Sigmoid colon (tissue), 7 donors: Measurements from ENCODE around the gene DLX5. TPM values are rescaled to one million over a fixed set of nuclear protein-coding genes. Genes with fewer than 3 reads are reported as not detected.

Experiments used
- DNase-seq: peaks from one replicate; pipeline ENCODE4 v3.0.0-alpha.2; 2019
- H3K27ac ChIP-seq, 4 donors: fragments of 200-600 bp; sonication (generic); one replicate each; pipeline ENCODE4 v1.5.1; 2016 to 2019; ENCODE audit warnings: mild to moderate bottlenecking in 1 of 4
- H3K27me3 ChIP-seq, 3 donors: fragments of 200-600 bp; sonication (generic); one replicate each; pipeline ENCODE4 v1.5.1; 2019; ENCODE audit warnings: mild to moderate bottlenecking in 1 of 3
- H3K36me3 ChIP-seq, 4 donors: fragments of 200-600 bp; sonication (generic); one replicate each; pipeline ENCODE4 v1.5.1; 2016 to 2019
- H3K4me1 ChIP-seq, 4 donors: fragments of 200-600 bp; sonication (generic); one replicate each; pipeline ENCODE4 v1.5.1; 2017 to 2019
- H3K4me3 ChIP-seq, 4 donors: fragments of 200-600 bp; sonication (generic); one replicate each; pipeline ENCODE4 v1.5.1; 2017 to 2019; ENCODE audit warnings: mild to moderate bottlenecking in 2 of 4, moderate library complexity in 1 of 4
- H3K9me3 ChIP-seq, 4 donors: fragments of 200-600 bp in 3 of 4; sonication (generic) in 3 of 4; one replicate each; pipeline versions ENCODE4 v1.5.1 to v1.6.1; 2013 to 2019
- EP300 ChIP-seq, 4 donors: sonication (generic); formaldehyde crosslinking; IDR thresholded peaks; one replicate each; pipeline ENCODE4 v1.6.1; 2017; ENCODE audit warnings: antibody characterized with exemption in 4 of 4
- POLR2A ChIP-seq, 2 donors: fragments of 450-650 bp; IDR thresholded peaks; one replicate each; pipeline ENCODE4 v1.6.1; 2016; ENCODE audit warnings: antibody characterized with exemption in 2 of 2, mild to moderate bottlenecking in 2 of 2, moderate library complexity in 2 of 2
- POLR2AphosphoS5 ChIP-seq, 4 donors: sonication (generic); formaldehyde crosslinking; IDR thresholded peaks; one replicate each; pipeline ENCODE4 v1.6.1; 2017; ENCODE audit warnings: antibody characterized with exemption in 4 of 4
- WGBS, 2 donors: extraction: QIAGEN DNeasy Blood & Tissue Kit; methylation state at CpG; one replicate each; pipeline ENCODE4 v1.1.7; 2013; 5-methylcytosine and 5-hydroxymethylcytosine counted together
- intact Hi-C: fragments of 100-400 bp; cut with DNase I; formaldehyde crosslinking; loops from one replicate; pipeline ENCODE4 v1.15.1; 2023
- polyA plus RNA-seq, 3 donors: library from polyadenylated mRNA; stranded (reverse); fragments of 200-250 nt; gene quantifications; one replicate each; pipeline ENCODE4 v1.2.3, GENCODE V29; 2013
- total RNA-seq, 4 donors: library from RNA; depleted of rRNA; stranded (reverse); fragments of >200 nt; gene quantifications; one replicate each; pipeline ENCODE4 v1.1.0, GENCODE V29; 2016
- TF ChIP-seq, protein P1 (sequence below), 4 experiments: fragments of 450-650 bp in 3 of 4; fragments of 200-600 bp in 1 of 4; IDR thresholded peaks; one replicate each; pipeline ENCODE4 v1.5.1; 2016 to 2019; ENCODE audit warnings: antibody characterized with exemption in 4 of 4, mild to moderate bottlenecking in 3 of 4, moderate library complexity in 2 of 4
- donor health status: healthy with polysubstance abuse.
- donor health status: Bipolar disorder and iron deficiency.
- donor health status: healthy.

The DLX5 gene
- total and polyA plus RNA-seq, 7 donors: 0.10 to 0.71 (median 0.41) TPM; not detected in 4

GRCh38 chr7:97025983-97026714 is 1.5 kb upstream of the DLX5 start:
- WGBS, 2 donors: 6 to 7% methylated on average over 29 of the region's 29 CpGs
- Histone ChIP-seq H3K36me3 (no peaks in the 10 kb centered on the region), H3K27me3 (peaks cover 50 to 82% (median 66%) of the 10 kb centered on the region in 3 donors), H3K4me1 (peaks cover 0 to 49% (median 42%) of the 10 kb centered on the region in 4 donors), H3K27ac (no peak overlapping the region), H3K9me3 (no peaks in the 10 kb centered on the region), H3K4me3 (peak overlapping the region in 3 of 4 donors; percentile 9 to 48 (median 38))
- DNase-seq: no peak
- intact Hi-C loops: loop anchor here (10.0 kb wide), 1 partner anchor 611 kb away; no protein-coding TSS in a partner anchor
- TF ChIP-seq POLR2AphosphoS5 (IDR thresholded peaks at IDR 0.05): peak in 1 of 4 donors; percentile 9
- TF ChIP-seq, protein P1, sequence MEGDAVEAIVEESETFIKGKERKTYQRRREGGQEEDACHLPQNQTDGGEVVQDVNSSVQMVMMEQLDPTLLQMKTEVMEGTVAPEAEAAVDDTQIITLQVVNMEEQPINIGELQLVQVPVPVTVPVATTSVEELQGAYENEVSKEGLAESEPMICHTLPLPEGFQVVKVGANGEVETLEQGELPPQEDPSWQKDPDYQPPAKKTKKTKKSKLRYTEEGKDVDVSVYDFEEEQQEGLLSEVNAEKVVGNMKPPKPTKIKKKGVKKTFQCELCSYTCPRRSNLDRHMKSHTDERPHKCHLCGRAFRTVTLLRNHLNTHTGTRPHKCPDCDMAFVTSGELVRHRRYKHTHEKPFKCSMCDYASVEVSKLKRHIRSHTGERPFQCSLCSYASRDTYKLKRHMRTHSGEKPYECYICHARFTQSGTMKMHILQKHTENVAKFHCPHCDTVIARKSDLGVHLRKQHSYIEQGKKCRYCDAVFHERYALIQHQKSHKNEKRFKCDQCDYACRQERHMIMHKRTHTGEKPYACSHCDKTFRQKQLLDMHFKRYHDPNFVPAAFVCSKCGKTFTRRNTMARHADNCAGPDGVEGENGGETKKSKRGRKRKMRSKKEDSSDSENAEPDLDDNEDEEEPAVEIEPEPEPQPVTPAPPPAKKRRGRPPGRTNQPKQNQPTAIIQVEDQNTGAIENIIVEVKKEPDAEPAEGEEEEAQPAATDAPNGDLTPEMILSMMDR (IDR thresholded peaks at IDR 0.05): no peak

DNA sequence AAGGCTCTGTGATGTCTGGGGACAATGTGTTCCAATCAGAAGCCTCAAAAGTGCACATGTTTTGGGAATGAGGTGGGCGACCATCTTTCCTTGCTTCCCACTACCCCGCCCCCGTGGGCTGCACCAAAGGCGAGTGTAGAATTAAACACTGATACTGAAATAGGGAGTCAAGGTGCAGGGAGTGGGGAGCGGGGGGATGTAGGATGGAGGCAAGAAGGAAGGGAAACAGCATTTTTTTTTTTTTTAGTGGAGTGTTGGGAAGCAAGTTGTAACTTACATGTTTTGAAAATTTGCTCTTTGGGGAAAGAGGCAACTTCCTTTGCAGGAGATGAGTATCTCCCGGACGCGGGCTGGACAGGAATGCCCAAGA is 484 bp upstream of the DLX5 start:
- no peak overlapping the region for H3K27ac ChIP-seq
- H3K4me3 ChIP-seq: peak overlapping the region; percentile 14 to 39 (median 32)
- TF ChIP-seq, protein P1 (IDR thresholded peaks at IDR 0.05): no peak
- TF ChIP-seq POLR2A (IDR thresholded peaks at IDR 0.05): no peak
- no peak for TF ChIP-seq POLR2AphosphoS5 (IDR thresholded peaks at IDR 0.05)
- no peak for TF ChIP-seq EP300 (IDR thresholded peaks at IDR 0.05)
- 9% methylated on average over 8 of the region's 8 CpGs for WGBS, 2 donors
- no peaks in the 10 kb centered on the region for H3K9me3 ChIP-seq
- H3K36me3 ChIP-seq: no peaks in the 10 kb centered on the region
- no peak for DNase-seq
- H3K27me3 ChIP-seq: peaks cover 57 to 92% (median 76%) of the 10 kb centered on the region in 3 donors
- H3K4me1 ChIP-seq: peaks cover 0 to 54% (median 47%) of the 10 kb centered on the region in 4 donors
- intact Hi-C loops: loop anchor here (10.0 kb wide), 1 partner anchor 610 kb away; no protein-coding TSS in a partner anchor

DNA sequence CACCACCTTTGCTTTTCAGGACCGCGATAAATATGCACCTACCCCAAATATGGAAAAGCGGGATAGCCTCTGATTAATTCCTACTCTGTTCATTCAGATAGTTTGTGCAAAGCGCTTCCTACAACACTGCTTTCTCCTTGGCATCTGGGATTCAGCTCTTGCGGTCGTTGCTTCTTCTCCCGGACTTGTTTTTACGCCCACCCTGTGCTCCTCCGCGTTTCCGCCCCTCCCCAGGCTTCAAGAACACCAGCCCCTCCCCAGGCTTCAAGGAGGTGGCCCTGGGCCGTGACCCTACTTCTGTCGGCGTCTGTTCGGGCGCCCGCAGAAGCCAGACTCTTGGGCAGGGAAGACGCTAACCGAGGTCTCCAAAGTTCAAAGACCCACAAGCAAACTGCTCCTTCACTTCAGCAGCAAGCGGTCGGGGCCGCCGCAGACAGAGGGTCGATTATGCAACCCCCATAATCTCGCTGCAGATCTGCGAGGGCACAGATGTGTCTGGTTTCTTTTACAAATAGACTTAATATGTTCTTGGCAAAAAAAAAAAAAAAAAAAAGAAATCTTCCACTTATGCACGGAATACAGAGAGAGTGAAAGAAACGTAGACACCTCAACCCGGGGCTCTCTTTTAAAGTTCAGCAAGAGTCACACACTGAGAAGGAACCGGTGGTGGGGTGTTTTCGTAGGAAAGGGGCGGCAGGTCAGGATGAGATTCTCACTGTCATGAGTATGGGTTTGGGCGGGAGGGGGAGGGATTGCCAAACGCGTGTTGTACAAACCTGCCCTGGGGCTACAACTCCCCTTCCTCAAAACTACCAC is 1.9 kb downstream of the DLX5 start:
- H3K27me3 ChIP-seq: peaks cover 68 to 100% (median 94%) of the 10 kb centered on the region in 3 donors
- H3K4me1 ChIP-seq: peaks cover 0 to 65% (median 56%) of the 10 kb centered on the region in 4 donors
- peak overlapping the region in 1 of 4 donors; percentile 34 for H3K4me3 ChIP-seq
- WGBS, 2 donors: 4 to 11% methylated on average over 35 of the region's 35 CpGs
- TF ChIP-seq, protein P1 (IDR thresholded peaks at IDR 0.05): no peak
- no peak for TF ChIP-seq EP300 (IDR thresholded peaks at IDR 0.05)
- no peak for TF ChIP-seq POLR2A (IDR thresholded peaks at IDR 0.05)
- no peak for TF ChIP-seq POLR2AphosphoS5 (IDR thresholded peaks at IDR 0.05)
- no peak for DNase-seq
- no peaks in the 10 kb centered on the region for H3K9me3 ChIP-seq
- no peaks in the 10 kb centered on the region for H3K36me3 ChIP-seq
- intact Hi-C loops: loop anchor here (10.0 kb wide), 1 partner anchor 608 kb away; no protein-coding TSS in a partner anchor
- no peak overlapping the region for H3K27ac ChIP-seq

DNA sequence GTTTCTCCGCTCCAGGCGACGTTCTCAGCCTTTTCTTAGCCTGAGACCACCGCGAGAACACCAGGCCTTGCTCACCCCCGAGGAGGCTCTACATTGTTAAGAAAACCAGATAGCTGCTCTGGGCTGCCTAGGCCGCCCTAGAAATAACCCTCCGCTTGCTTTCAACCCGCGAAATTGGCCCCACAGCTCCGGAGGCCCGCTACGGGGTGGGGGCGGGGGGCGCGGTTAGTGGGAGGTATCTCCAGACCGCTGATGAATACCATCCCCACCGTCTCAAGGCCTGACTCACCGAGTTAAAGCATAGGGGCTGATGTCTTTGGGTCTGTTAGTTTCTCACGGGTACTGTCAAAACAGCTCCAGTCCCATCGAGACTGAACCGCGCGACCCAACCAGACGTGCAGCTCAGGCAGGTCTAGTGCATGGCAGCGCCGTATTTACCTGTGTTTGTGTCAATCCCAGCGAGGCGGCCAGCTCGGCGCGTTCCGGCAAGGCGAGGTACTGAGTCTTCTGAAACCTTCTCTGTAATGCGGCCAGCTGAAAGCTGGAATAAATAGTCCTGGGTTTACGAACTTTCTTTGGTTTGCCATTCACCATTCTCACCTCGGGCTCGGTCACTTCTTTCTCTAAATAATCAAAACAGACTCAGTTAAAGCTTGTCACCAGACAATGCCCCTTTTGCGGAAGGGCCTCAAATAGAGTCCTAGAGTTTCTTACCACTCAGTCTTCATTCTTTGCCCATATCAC is 2.7 kb downstream of the DLX5 start:
- H3K4me3 ChIP-seq: no peak overlapping the region

More for the DNA sequence above, 2.7 kb downstream of the DLX5 start:
- H3K4me1 ChIP-seq: peaks cover 0 to 66% (median 54%) of the 10 kb centered on the region in 4 donors
- no peaks in the 10 kb centered on the region for H3K36me3 ChIP-seq
- no peaks in the 10 kb centered on the region for H3K9me3 ChIP-seq
- no peak overlapping the region for H3K27ac ChIP-seq
- H3K27me3 ChIP-seq: peaks cover 76 to 100% (median 99%) of the 10 kb centered on the region in 3 donors
- DNase-seq: no peak
- TF ChIP-seq, protein P1 (IDR thresholded peaks at IDR 0.05): no peak
- TF ChIP-seq POLR2A (IDR thresholded peaks at IDR 0.05): no peak
- TF ChIP-seq EP300 (IDR thresholded peaks at IDR 0.05): no peak
- TF ChIP-seq POLR2AphosphoS5 (IDR thresholded peaks at IDR 0.05): no peak
- 10 to 22% methylated on average over 39 of the region's 39 CpGs for WGBS, 2 donors
- intact Hi-C loops: loop anchor here (10.0 kb wide), 1 partner anchor 607 kb away; no protein-coding TSS in a partner anchor
